ENCODE results near the gene GOT1. TPM values are rescaled to one million over a fixed set of nuclear protein-coding genes. Genes with fewer than 3 reads are reported as not detected.

Gene GOT1
- total RNA-seq, 1 experiment from 2014 or later: 59.8 TPM

GRCh38 chr10:99366666-99367065 lies 63.8 kb downstream of the GOT1 start:
- no peak overlapping the region for H3K27ac Mint-ChIP-seq (ENCODE audit: unreplicated experiment)
- intact Hi-C loops (cut with micrococcal nuclease; ENCODE audit: unreplicated experiment): loop anchor here (10.0 kb wide), 1 partner anchor 902 kb away; no protein-coding TSS in a partner anchor
- no peaks in the 10 kb centered on the region for H3K9me3 ChIP-seq
- DNase-seq: no peak
- POLR2A ChIA-PET: no interaction called here
- TF ChIP-seq CTCF (IDR thresholded peaks at IDR 0.05; ENCODE audit: insufficient read depth in 1 of 2, low read depth in 1 of 2, low read length in 1 of 2, severe bottlenecking in 1 of 2, unreplicated experiment in 1 of 2): no peak
- H3K4me1 Mint-ChIP-seq (ENCODE audit: low read depth, unreplicated experiment): no peaks in the 10 kb centered on the region
- no peaks in the 10 kb centered on the region for H3K9me3 Mint-ChIP-seq (ENCODE audit: unreplicated experiment)
- H3K4me3 ChIP-seq (ENCODE audit: low read depth, low read length): no peak overlapping the region
- H3K27me3 Mint-ChIP-seq (ENCODE audit: insufficient read depth, unreplicated experiment): peaks cover 10% of the 10 kb centered on the region
- CTCF ChIA-PET: no interaction called here
- no peaks in the 10 kb centered on the region for H3K36me3 ChIP-seq (ENCODE audit: control insufficient read depth, insufficient read depth, low read length)
- no peak overlapping the region for H3K4me3 Mint-ChIP-seq (ENCODE audit: unreplicated experiment)
- H3K4me1 ChIP-seq: no peaks in the 10 kb centered on the region
- no peaks in the 10 kb centered on the region for H3K36me3 Mint-ChIP-seq (ENCODE audit: insufficient read depth, unreplicated experiment)
- no peaks in the 10 kb centered on the region for H3K27me3 ChIP-seq (replicated peaks; ENCODE audit: control insufficient read depth, insufficient read depth, low read length)
- BruUV-seq (replicated peaks): no TSS peak

- BruUV-seq (replicated peaks): no TSS peak
- no peaks in the 10 kb centered on the region for H3K4me1 Mint-ChIP-seq (ENCODE audit: low read depth, unreplicated experiment)
- no peaks in the 10 kb centered on the region for H3K36me3 Mint-ChIP-seq (ENCODE audit: insufficient read depth, unreplicated experiment)
- ChIA-PET POLR2A (no interaction called here), CTCF (no interaction called here)
- no peak for TF ChIP-seq CTCF (IDR thresholded peaks at IDR 0.05; ENCODE audit: insufficient read depth in 1 of 2, low read depth in 1 of 2, low read length in 1 of 2, severe bottlenecking in 1 of 2, unreplicated experiment in 1 of 2)
- peaks cover 10% of the 10 kb centered on the region for H3K27me3 Mint-ChIP-seq (ENCODE audit: insufficient read depth, unreplicated experiment)
- intact Hi-C loops (cut with micrococcal nuclease; ENCODE audit: unreplicated experiment): loop anchor here (10.0 kb wide), 1 partner anchor 901 kb away; no protein-coding TSS in a partner anchor
- no peaks in the 10 kb centered on the region for H3K27me3 ChIP-seq (replicated peaks; ENCODE audit: control insufficient read depth, insufficient read depth, low read length)
- no peaks in the 10 kb centered on the region for H3K9me3 Mint-ChIP-seq (ENCODE audit: unreplicated experiment)
- H3K9me3 ChIP-seq: no peaks in the 10 kb centered on the region
- DNase-seq: no peak
- H3K4me1 ChIP-seq: no peaks in the 10 kb centered on the region
- no peak overlapping the region for H3K27ac Mint-ChIP-seq (ENCODE audit: unreplicated experiment)
- H3K4me3 Mint-ChIP-seq (ENCODE audit: unreplicated experiment): no peak overlapping the region
- no peak overlapping the region for H3K4me3 ChIP-seq (ENCODE audit: low read depth, low read length)
- H3K36me3 ChIP-seq (ENCODE audit: control insufficient read depth, insufficient read depth, low read length): no peaks in the 10 kb centered on the region
Observed at GRCh38 chr10:99365736-99366135, 64.7 kb downstream of the GOT1 start.

GRCh38 chr10:99365311-99365710 lies 65.1 kb downstream of the GOT1 start:
- DNase-seq: no peak
- Mint-ChIP-seq H3K36me3 (ENCODE audit: insufficient read depth, unreplicated experiment) (no peaks in the 10 kb centered on the region), H3K4me1 (ENCODE audit: low read depth, unreplicated experiment) (no peaks in the 10 kb centered on the region), H3K9me3 (ENCODE audit: unreplicated experiment) (no peaks in the 10 kb centered on the region), H3K27me3 (ENCODE audit: insufficient read depth, unreplicated experiment) (peaks cover 10% of the 10 kb centered on the region), H3K27ac (ENCODE audit: unreplicated experiment) (no peak overlapping the region), H3K4me3 (ENCODE audit: unreplicated experiment) (no peak overlapping the region)
- no peak for TF ChIP-seq CTCF (IDR thresholded peaks at IDR 0.05; ENCODE audit: insufficient read depth in 1 of 2, low read depth in 1 of 2, low read length in 1 of 2, severe bottlenecking in 1 of 2, unreplicated experiment in 1 of 2)
- Histone ChIP-seq H3K27me3 (replicated peaks; ENCODE audit: control insufficient read depth, insufficient read depth, low read length) (no peaks in the 10 kb centered on the region), H3K36me3 (ENCODE audit: control insufficient read depth, insufficient read depth, low read length) (no peaks in the 10 kb centered on the region), H3K4me1 (no peaks in the 10 kb centered on the region), H3K9me3 (no peaks in the 10 kb centered on the region), H3K4me3 (ENCODE audit: low read depth, low read length) (no peak overlapping the region)
- ChIA-PET POLR2A (no interaction called here), CTCF (no interaction called here)
- intact Hi-C loops (cut with micrococcal nuclease; ENCODE audit: unreplicated experiment): loop anchor here (10.0 kb wide), 1 partner anchor 901 kb away; no protein-coding TSS in a partner anchor
- BruUV-seq (replicated peaks): no TSS peak

Data from Caco-2 (cell line).